Loucy (cell line): ENCODE measurements around the gene BRCA1.
"Not testable (repeated sequence)": the region's sequence is repeated elsewhere in the genome, so short reads cannot be mapped to it uniquely, and the experiment has no call there.

Source experiments
- H2AFZ ChIP-seq: fragments of 200-600 bp; sonication (generic); 2 replicates; pipeline ENCODE4 v1.6.0; 2016; ENCODE audit warnings: antibody characterized with exemption, mild to moderate bottlenecking, low read length, moderate library complexity
- H3F3A ChIP-seq: fragments of 200-600 bp; 2 replicates; pipeline ENCODE4 v1.6.0; 2016; ENCODE audit warnings: antibody characterized with exemption, low read depth, mild to moderate bottlenecking
- H3K27me3 ChIP-seq: fragments of 200-600 bp; sonication (generic); 2 replicates; pipeline ENCODE4 v1.6.1; 2014; ENCODE audit warnings: low read length, mild to moderate bottlenecking; ENCODE audit not compliant: insufficient read depth, poor library complexity, severe bottlenecking
- H3K36me3 ChIP-seq: fragments of 200-600 bp; sonication (generic); 2 replicates; pipeline ENCODE4 v1.6.1; 2016; ENCODE audit warnings: low read length; ENCODE audit not compliant: insufficient read depth
- H3K4me1 ChIP-seq: fragments of 200-600 bp; sonication (generic); 2 replicates; pipeline ENCODE4 v1.5.1; 2014; ENCODE audit warnings: low read length, mild to moderate bottlenecking; ENCODE audit not compliant: insufficient read depth, poor library complexity, severe bottlenecking
- H3K4me2 ChIP-seq: fragments of 200-600 bp; sonication (generic); 2 replicates; pipeline ENCODE4 v1.6.0; 2014; ENCODE audit warnings: antibody characterized with exemption, low read length, low read depth, mild to moderate bottlenecking; ENCODE audit not compliant: poor library complexity, severe bottlenecking
- H3K4me3 ChIP-seq: fragments of 200-600 bp; sonication (generic); 2 replicates; pipeline ENCODE4 v1.5.1; 2014; ENCODE audit warnings: low read length, mild to moderate bottlenecking, mixed read lengths; ENCODE audit not compliant: poor library complexity, severe bottlenecking
- H3K79me2 ChIP-seq: fragments of 200-600 bp; sonication (generic); 2 replicates; pipeline ENCODE4 v1.6.1; 2014; ENCODE audit warnings: low read length; ENCODE audit not compliant: insufficient read depth
- H3K9ac ChIP-seq: fragments of 200-600 bp; sonication (generic); 2 replicates; pipeline ENCODE4 v1.6.0; 2014; ENCODE audit warnings: mild to moderate bottlenecking, low read depth, low read length, moderate library complexity; ENCODE audit not compliant: poor library complexity, severe bottlenecking
- H3K9me2 ChIP-seq: fragments of 200-600 bp; sonication (generic); replicated peaks from 2 replicates; pipeline ENCODE4 v1.6.1; 2016; ENCODE audit warnings: low read depth, low read length, mixed read lengths
- H3K9me3 ChIP-seq: fragments of 200-600 bp; sonication (generic); 2 replicates; pipeline ENCODE4 v1.6.1; 2014; ENCODE audit warnings: mild to moderate bottlenecking, antibody characterized with exemption, low read length, low read depth; ENCODE audit not compliant: insufficient read depth
- H4K20me1 ChIP-seq: fragments of 200-600 bp; sonication (generic); 2 replicates; pipeline ENCODE4 v1.6.0; 2014; ENCODE audit warnings: antibody characterized with exemption, low read length, mild to moderate bottlenecking; ENCODE audit not compliant: insufficient read depth, poor library complexity, severe bottlenecking
- EZH2phosphoT487 ChIP-seq: fragments of 200-600 bp; IDR thresholded peaks from 2 replicates; pipeline ENCODE4 v1.6.1; 2018; ENCODE audit warnings: antibody characterized with exemption, mild to moderate bottlenecking, moderate library complexity, borderline replicate concordance
- TF ChIP-seq, protein P1 (sequence below): fragments of 200-600 bp; sonication (generic); conservative IDR thresholded peaks from 2 replicates; pipeline ENCODE4 v1.5.1; 2014; ENCODE audit warnings: mild to moderate bottlenecking, antibody characterized with exemption, low read length

Gene BRCA1

DNA sequence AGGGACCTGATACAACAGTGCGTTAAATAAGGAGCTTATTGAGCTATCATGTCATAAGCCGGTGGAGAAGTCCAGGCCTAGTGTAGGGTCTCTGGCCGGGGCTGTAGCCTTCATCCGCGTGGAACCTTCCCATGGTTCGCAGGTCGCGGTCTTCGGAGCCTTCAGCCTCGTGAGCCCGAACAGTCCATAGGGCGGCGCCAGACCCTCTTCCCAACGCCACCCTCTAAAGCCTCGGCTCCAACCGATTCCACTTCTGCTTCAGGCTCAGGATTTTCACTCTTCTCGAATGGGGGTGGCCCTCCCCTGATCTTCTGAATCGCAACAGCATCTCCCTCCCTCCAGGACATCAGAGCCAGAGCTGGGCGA, 10.3 kb upstream of the BRCA1 start:
- Histone ChIP-seq H3K36me3 (no peaks in the 10 kb centered on the region), H3K4me1 (peaks cover 12% of the 10 kb centered on the region), H3K27me3 (no peaks in the 10 kb centered on the region), H2AFZ (no peak overlapping the region), H3F3A (0 out of 2 replicates have a peak, but pooled peaks cover 5% of the 10 kb centered on the region), H3K4me2 (peak overlapping the region; percentile 55), H3K79me2 (0 out of 2 replicates have a peak, but pooled peaks cover 7% of the 10 kb centered on the region), H3K9me3 (no peaks in the 10 kb centered on the region), H3K9ac (peak overlapping the region; percentile 61), H4K20me1 (no peaks in the 10 kb centered on the region), H3K9me2 (no peaks in the 10 kb centered on the region), H3K4me3 (no peak overlapping the region)
- no peak for TF ChIP-seq EZH2phosphoT487
- TF ChIP-seq, protein P1, sequence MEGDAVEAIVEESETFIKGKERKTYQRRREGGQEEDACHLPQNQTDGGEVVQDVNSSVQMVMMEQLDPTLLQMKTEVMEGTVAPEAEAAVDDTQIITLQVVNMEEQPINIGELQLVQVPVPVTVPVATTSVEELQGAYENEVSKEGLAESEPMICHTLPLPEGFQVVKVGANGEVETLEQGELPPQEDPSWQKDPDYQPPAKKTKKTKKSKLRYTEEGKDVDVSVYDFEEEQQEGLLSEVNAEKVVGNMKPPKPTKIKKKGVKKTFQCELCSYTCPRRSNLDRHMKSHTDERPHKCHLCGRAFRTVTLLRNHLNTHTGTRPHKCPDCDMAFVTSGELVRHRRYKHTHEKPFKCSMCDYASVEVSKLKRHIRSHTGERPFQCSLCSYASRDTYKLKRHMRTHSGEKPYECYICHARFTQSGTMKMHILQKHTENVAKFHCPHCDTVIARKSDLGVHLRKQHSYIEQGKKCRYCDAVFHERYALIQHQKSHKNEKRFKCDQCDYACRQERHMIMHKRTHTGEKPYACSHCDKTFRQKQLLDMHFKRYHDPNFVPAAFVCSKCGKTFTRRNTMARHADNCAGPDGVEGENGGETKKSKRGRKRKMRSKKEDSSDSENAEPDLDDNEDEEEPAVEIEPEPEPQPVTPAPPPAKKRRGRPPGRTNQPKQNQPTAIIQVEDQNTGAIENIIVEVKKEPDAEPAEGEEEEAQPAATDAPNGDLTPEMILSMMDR = no peak

DNA sequence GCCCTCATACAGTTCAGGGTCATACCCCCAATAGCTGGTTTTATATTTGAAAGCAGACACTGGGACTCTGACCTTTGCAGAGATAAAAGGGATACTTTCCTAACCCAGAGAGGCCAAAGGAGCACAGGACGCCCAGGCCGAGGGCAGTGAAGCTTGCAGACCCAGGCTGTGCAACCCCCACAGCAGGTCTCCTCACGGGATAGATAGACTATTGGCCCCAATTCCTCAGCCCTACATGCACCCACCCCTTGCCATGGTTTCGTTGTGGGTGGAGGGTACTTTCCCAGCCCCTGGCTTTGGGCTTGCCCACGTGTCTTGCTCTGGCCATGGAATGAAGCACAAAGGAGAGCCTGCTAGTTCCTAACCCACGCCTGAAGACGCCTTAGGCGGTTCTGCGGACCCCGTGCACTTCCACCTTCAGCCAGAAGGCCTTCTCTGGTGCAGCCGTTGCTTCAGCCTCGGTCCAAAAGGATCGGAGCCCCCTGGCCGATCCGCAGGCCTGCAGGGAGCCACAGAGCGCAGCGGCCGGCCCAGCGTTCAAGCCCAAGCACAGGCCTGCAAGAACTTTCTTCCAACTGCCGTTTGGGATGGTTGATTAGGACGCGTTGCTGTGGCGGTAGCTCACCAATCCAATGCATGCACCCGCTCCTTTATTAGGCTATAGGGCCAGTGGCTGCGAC, 9.8 kb upstream of the BRCA1 start:
- H3K9me3 ChIP-seq = no peaks in the 10 kb centered on the region
- 0 out of 2 replicates have a peak, but pooled peaks cover 7% of the 10 kb centered on the region for H3K79me2 ChIP-seq
- H3K27me3 ChIP-seq = no peaks in the 10 kb centered on the region
- no peaks in the 10 kb centered on the region for H3K9me2 ChIP-seq
- H3K4me1 ChIP-seq = peaks cover 12% of the 10 kb centered on the region
- H3K4me2 ChIP-seq = peak overlapping the region; percentile 55
- H3F3A ChIP-seq = 0 out of 2 replicates have a peak, but pooled peaks cover 5% of the 10 kb centered on the region
- no peak overlapping the region for H2AFZ ChIP-seq
- no peak overlapping the region for H3K9ac ChIP-seq
- H3K36me3 ChIP-seq = no peaks in the 10 kb centered on the region
- H4K20me1 ChIP-seq = no peaks in the 10 kb centered on the region
- TF ChIP-seq, protein P1 = no peak
- TF ChIP-seq EZH2phosphoT487 = no peak
- no peak overlapping the region for H3K4me3 ChIP-seq

DNA sequence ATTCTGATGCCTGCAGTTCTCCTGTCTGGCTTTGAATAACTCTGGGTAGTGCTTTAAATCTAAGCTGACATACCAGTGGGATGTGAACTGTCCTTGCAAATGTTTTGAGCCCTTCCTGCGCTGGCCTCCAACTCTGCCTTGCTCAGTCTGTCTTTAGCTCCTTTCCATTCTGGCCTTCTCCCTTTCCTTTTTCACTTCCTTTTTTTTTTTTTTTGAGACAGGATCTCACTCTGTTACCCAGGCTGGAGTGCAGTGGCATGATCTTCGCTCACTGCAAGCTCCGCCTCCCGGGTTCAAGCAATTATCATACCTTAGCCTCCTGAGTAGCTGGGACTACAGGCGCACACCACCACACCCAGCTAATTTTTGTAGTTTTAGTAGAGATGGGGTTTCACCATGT, 8.3 kb upstream of the BRCA1 start:
- H3K27me3 ChIP-seq, H3K9me2 ChIP-seq: not testable (repeated sequence)

DNA sequence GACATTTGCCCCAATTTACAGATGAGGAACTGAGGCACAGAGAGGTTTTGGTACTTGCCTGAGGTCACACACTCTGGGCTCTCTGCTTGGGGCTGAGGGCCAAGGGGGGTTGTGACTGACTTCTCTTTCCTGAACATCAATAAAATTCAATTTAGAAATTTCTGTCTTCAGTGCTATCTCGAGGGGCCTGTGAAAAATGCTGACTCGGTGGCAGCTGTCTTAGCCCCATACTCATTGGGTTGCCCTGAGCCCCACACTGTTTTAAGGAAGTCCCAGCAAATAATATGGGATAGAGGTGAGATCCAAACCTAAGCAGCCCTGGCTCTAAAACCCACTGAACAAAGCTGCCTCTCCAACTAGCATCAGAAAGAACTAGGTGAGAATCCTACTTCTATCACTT, 7.0 kb upstream of the BRCA1 start:
- Histone ChIP-seq H4K20me1 (no peaks in the 10 kb centered on the region), H3K36me3 (no peaks in the 10 kb centered on the region), H3K27me3 (no peaks in the 10 kb centered on the region), H3K4me1 (peaks cover 12% of the 10 kb centered on the region), H3F3A (0 out of 2 replicates have a peak, but pooled peaks cover 5% of the 10 kb centered on the region), H3K4me3 (no peak overlapping the region), H3K9me3 (no peaks in the 10 kb centered on the region), H2AFZ (no peak overlapping the region), H3K9me2 (no peaks in the 10 kb centered on the region), H3K9ac (no peak overlapping the region), H3K79me2 (peaks cover 12% of the 10 kb centered on the region; the same call in 1 of the 2 replicates), H3K4me2 (no peak overlapping the region)
- TF ChIP-seq EZH2phosphoT487 = no peak
- TF ChIP-seq, protein P1 = no peak

More for the DNA sequence above, 8.3 kb upstream of the BRCA1 start:
- not testable (repeated sequence) for H3K4me3 ChIP-seq, H3K9ac ChIP-seq, H2AFZ ChIP-seq, H4K20me1 ChIP-seq, H3K79me2 ChIP-seq, H3K4me2 ChIP-seq, H3K36me3 ChIP-seq, H3F3A ChIP-seq, H3K9me3 ChIP-seq
- peaks cover 12% of the 10 kb centered on the region for H3K4me1 ChIP-seq
